ENCODE results near the gene TRMT2A.
A peak's percentile ranks its signal among the peaks of the same experiment; 100 is the strongest.

TRMT2A gene

DNA sequence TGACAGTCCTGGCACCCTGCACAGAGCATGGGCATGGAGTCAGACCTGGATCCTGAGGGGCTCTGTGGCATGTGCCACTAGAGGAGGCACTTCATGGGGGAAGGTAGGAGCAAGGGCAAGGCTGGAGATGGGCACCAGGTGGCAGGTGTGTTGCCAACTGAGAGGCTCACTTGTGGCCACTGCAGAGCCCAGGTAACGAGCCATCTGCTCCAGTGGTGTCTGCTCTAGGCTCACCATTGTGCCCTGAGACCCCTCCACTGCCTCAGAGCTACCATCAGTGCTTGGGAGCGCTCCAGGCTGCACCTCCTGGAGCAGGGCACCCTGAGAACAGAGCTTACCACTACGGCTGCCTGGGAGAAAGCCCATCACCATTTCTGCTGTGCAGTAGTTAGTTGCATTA, 13.3 kb upstream of the TRMT2A start:
- no peak for DNase-seq (ENCODE audit: low read depth in 1 of 2, low spot score in 1 of 2)
- TF ChIP-seq POLR2AphosphoS5 (IDR thresholded peaks at IDR 0.05; ENCODE audit: low read depth): no peak
- TF ChIP-seq, protein P1, sequence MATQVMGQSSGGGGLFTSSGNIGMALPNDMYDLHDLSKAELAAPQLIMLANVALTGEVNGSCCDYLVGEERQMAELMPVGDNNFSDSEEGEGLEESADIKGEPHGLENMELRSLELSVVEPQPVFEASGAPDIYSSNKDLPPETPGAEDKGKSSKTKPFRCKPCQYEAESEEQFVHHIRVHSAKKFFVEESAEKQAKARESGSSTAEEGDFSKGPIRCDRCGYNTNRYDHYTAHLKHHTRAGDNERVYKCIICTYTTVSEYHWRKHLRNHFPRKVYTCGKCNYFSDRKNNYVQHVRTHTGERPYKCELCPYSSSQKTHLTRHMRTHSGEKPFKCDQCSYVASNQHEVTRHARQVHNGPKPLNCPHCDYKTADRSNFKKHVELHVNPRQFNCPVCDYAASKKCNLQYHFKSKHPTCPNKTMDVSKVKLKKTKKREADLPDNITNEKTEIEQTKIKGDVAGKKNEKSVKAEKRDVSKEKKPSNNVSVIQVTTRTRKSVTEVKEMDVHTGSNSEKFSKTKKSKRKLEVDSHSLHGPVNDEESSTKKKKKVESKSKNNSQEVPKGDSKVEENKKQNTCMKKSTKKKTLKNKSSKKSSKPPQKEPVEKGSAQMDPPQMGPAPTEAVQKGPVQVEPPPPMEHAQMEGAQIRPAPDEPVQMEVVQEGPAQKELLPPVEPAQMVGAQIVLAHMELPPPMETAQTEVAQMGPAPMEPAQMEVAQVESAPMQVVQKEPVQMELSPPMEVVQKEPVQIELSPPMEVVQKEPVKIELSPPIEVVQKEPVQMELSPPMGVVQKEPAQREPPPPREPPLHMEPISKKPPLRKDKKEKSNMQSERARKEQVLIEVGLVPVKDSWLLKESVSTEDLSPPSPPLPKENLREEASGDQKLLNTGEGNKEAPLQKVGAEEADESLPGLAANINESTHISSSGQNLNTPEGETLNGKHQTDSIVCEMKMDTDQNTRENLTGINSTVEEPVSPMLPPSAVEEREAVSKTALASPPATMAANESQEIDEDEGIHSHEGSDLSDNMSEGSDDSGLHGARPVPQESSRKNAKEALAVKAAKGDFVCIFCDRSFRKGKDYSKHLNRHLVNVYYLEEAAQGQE (IDR thresholded peaks at IDR 0.05; ENCODE audit: insufficient replicate concordance, low read depth): no peak
- no peak for TF ChIP-seq GABPA (IDR thresholded peaks at IDR 0.05; ENCODE audit: low read depth)
- TF ChIP-seq SPI1 (IDR thresholded peaks at IDR 0.05; ENCODE audit: borderline replicate concordance, low read depth): no peak
- no peak for TF ChIP-seq CTCF (IDR thresholded peaks at IDR 0.05; ENCODE audit: insufficient read depth, low read length)
- H3K27me3 ChIP-seq (ENCODE audit: insufficient read depth, poor library complexity, severe bottlenecking): peaks cover 21% of the 10 kb centered on the region
- no peak overlapping the region for H3K27ac ChIP-seq (replicated peaks)
- H3K4me3 ChIP-seq (replicated peaks; ENCODE audit: insufficient read depth, low read length): no peak overlapping the region

DNA sequence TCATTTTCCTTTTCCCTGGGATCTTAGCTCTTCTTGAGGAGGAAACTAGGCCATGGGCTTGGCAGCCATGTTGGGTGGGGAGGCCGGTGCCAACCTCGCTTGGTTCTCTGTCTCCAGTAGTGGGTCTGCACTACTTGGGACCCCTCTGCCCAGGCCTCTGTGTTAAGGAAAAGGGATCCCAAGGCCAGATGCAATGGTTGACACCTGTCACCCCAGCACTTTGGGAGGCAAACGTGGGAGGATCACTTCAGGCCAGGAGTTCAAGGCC, 12.7 kb upstream of the TRMT2A start:
- DNase-seq (ENCODE audit: low read depth in 1 of 2, low spot score in 1 of 2): no peak
- Histone ChIP-seq H3K27ac (replicated peaks) (no peak overlapping the region), H3K27me3 (ENCODE audit: insufficient read depth, poor library complexity, severe bottlenecking) (peaks cover 21% of the 10 kb centered on the region), H3K4me3 (replicated peaks; ENCODE audit: insufficient read depth, low read length) (no peak overlapping the region)
- no peak for TF ChIP-seq GABPA (IDR thresholded peaks at IDR 0.05; ENCODE audit: low read depth)
- TF ChIP-seq CTCF (IDR thresholded peaks at IDR 0.05; ENCODE audit: insufficient read depth, low read length): no peak
- TF ChIP-seq, protein P1 (IDR thresholded peaks at IDR 0.05; ENCODE audit: insufficient replicate concordance, low read depth): no peak

- Histone ChIP-seq H3K4me3 (replicated peaks; ENCODE audit: insufficient read depth, low read length) (no peak overlapping the region), H3K27ac (replicated peaks) (no peak overlapping the region), H3K27me3 (ENCODE audit: insufficient read depth, poor library complexity, severe bottlenecking) (peaks cover 21% of the 10 kb centered on the region)
- TF ChIP-seq SPI1 (IDR thresholded peaks at IDR 0.05; ENCODE audit: borderline replicate concordance, low read depth) (no peak), CTCF (IDR thresholded peaks at IDR 0.05; ENCODE audit: insufficient read depth, low read length) (peak; percentile 61), POLR2AphosphoS5 (IDR thresholded peaks at IDR 0.05; ENCODE audit: low read depth) (peak; percentile 12; the same call in 1 of the 2 replicates)
- DNase-seq (ENCODE audit: low read depth in 1 of 2, low spot score in 1 of 2): peak in 1 of 2 experiments; percentile 50
These were observed 12.1 kb upstream of the TRMT2A start for GRCh38 chr22:20128902-20129746.

DNA sequence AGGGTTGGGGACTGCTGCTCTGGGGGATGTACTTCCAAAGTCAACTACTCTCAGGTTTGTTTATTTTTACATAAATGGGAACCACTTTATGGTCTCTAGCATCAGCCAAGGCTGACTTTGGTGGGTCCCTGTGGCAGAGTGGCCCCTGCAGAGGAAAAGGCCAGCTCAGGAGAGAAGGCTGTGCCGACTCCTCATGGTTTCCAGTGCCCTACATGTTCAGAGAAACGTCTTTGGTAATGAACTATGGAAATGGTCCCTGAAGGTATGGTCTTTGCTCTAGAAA, 11.5 kb upstream of the TRMT2A start:
- no peak for DNase-seq (ENCODE audit: low read depth in 1 of 2, low spot score in 1 of 2)
- Histone ChIP-seq H3K27ac (replicated peaks) (no peak overlapping the region), H3K4me3 (replicated peaks; ENCODE audit: insufficient read depth, low read length) (no peak overlapping the region), H3K27me3 (ENCODE audit: insufficient read depth, poor library complexity, severe bottlenecking) (peaks cover 21% of the 10 kb centered on the region)
- TF ChIP-seq POLR2AphosphoS5 (IDR thresholded peaks at IDR 0.05; ENCODE audit: low read depth): no peak
